Astrocyte of the cerebellum (primary cell): ENCODE results near the gene SPR.

Experiments
- DNase-seq: peaks from one replicate; pipeline ENCODE4 v3.0.0-alpha.2; 2011; ENCODE audit warnings: low read depth
- H3K4me3 ChIP-seq: 2 replicates; pipeline ENCODE4 v1.5.1; 2011; ENCODE audit warnings: mild to moderate bottlenecking, low read depth, low read length, moderate library complexity
- in situ Hi-C: cut with HindIII; loops from 2 replicates; pipeline ENCODE4 v1.10.0; 2017; ENCODE audit warnings: low sequenced_read_pairs
- TF ChIP-seq, protein P1 (sequence below): IDR thresholded peaks from 2 replicates; pipeline ENCODE4 v1.5.1; 2012; ENCODE audit warnings: low read length, low read depth, moderate library complexity, mild to moderate bottlenecking; ENCODE audit errors: missing control alignments

Gene SPR

GRCh38 chr2:72919414-72920317 lies 32.5 kb downstream of the SPR start:
- DNase-seq = no peak
- TF ChIP-seq, protein P1, sequence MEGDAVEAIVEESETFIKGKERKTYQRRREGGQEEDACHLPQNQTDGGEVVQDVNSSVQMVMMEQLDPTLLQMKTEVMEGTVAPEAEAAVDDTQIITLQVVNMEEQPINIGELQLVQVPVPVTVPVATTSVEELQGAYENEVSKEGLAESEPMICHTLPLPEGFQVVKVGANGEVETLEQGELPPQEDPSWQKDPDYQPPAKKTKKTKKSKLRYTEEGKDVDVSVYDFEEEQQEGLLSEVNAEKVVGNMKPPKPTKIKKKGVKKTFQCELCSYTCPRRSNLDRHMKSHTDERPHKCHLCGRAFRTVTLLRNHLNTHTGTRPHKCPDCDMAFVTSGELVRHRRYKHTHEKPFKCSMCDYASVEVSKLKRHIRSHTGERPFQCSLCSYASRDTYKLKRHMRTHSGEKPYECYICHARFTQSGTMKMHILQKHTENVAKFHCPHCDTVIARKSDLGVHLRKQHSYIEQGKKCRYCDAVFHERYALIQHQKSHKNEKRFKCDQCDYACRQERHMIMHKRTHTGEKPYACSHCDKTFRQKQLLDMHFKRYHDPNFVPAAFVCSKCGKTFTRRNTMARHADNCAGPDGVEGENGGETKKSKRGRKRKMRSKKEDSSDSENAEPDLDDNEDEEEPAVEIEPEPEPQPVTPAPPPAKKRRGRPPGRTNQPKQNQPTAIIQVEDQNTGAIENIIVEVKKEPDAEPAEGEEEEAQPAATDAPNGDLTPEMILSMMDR = no peak
- no peak overlapping the region for H3K4me3 ChIP-seq
- in situ Hi-C loops = no loop called here

GRCh38 chr2:72920318-72921087 lies 33.3 kb downstream of the SPR start:
- in situ Hi-C loops = no loop called here
- H3K4me3 ChIP-seq = no peak overlapping the region
- TF ChIP-seq, protein P1 = no peak
- no peak for DNase-seq

GRCh38 chr2:72921088-72921851 lies 34.1 kb downstream of the SPR start:
- TF ChIP-seq, protein P1 = no peak
- in situ Hi-C loops = no loop called here
- no peak overlapping the region for H3K4me3 ChIP-seq
- DNase-seq = no peak

- DNase-seq = no peak
- in situ Hi-C loops = no loop called here
- H3K4me3 ChIP-seq = no peak overlapping the region
- TF ChIP-seq, protein P1 = no peak
These were observed 34.6 kb downstream of the SPR start for GRCh38 chr2:72921853-72922252.

DNA sequence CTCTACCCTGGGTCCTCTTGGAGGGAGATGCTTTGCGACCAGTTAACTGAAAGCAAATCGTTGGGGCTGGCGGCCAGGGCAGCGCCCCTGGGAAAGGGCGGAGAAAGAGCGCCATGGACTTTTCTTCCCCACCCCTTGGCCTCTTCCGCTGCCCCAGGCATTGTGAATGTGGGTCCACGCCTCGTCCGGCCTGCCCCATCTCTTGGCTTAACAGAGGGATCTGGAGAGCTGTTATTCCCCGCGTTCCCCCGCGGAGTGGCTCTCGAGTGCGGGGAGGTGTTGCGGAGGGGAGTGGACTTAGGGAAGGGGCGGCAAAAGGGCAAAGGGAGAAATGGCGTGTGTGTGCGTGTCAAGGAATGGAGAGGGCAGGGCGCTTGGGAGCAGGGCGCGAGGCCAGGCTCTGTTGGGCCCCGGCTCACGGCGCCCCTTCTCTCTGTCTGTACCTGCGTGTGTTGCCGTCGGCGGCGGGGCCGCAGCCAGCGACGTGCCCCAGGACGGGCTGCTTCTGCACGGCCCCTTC lies 36.7 kb downstream of the SPR start:
- TF ChIP-seq, protein P1 = no peak
- no peak for DNase-seq
- no peak overlapping the region for H3K4me3 ChIP-seq
- in situ Hi-C loops = no loop called here
